ENCODE measurements around the gene LIN52.

GRCh38 chr14:74223016-74223415 lies 138.3 kb downstream of the LIN52 start:
- TF ChIP-seq SIN3A (IDR thresholded peaks at IDR 0.05; ENCODE audit: borderline replicate concordance, insufficient read depth, low read depth, low read length) (no peak), CTCF (IDR thresholded peaks at IDR 0.05) (no peak), POLR2AphosphoS5 (IDR thresholded peaks at IDR 0.05; ENCODE audit: low read depth, low read length) (no peak)

Measured in Panc1 (cell line).